K562 (cell line): ENCODE results near the gene NPB. TPM values are rescaled to one million over a fixed set of nuclear protein-coding genes. Genes with fewer than 3 reads are reported as not detected.

Source experiments
- BHLHE40 ChIP-seq: IDR thresholded peaks from 2 replicates; pipeline ENCODE4 v1.6.1; 2011; ENCODE audit warnings: low read length, improper control_type of control experiment
- CEBPG ChIP-seq, 3 experiments: fragments of 200-800 bp in 1 of 3; sonication (Bioruptor generic) in 1 of 3; sonication (generic) in 1 of 3; formaldehyde crosslinking in 1 of 3; IDR thresholded peaks in 2 of 3; conservative IDR thresholded peaks in 1 of 3; 2 replicates each; pipeline versions ENCODE4 v1.6.1 to v1.8.0; 2016 to 2022; ENCODE audit warnings: missing compliant biosample characterization in 2 of 3, missing genetic modification characterization in 2 of 3, mild to moderate bottlenecking in 1 of 3, missing genetic modification reagents in 1 of 3
- CHCHD3 ChIP-seq: fragments of 250-450 bp; sonication (Bioruptor Pico); IDR thresholded peaks from 2 replicates; pipeline ENCODE4 v2.1.2; 2022; ENCODE audit warnings: mild to moderate bottlenecking
- CTBP1 ChIP-seq: fragments of 450-650 bp; IDR thresholded peaks from 2 replicates; pipeline ENCODE4 v1.6.1; 2016; ENCODE audit warnings: borderline replicate concordance
- GABPA ChIP-seq: fragments of 200-800 bp; sonication (Bioruptor generic); conservative IDR thresholded peaks from 2 replicates; pipeline ENCODE4 v1.6.1; 2016; ENCODE audit warnings: low read depth, missing genetic modification characterization, missing compliant biosample characterization
- KLF16 ChIP-seq: IDR thresholded peaks from 2 replicates; pipeline ENCODE4 v1.6.1; 2016; ENCODE audit warnings: antibody characterized with exemption
- NRF1 ChIP-seq, 2 experiments: fragments of 450-650 bp; IDR thresholded peaks in 1 of 2; conservative IDR thresholded peaks in 1 of 2; 2 replicates each; pipeline ENCODE4 v1.6.1; 2014; ENCODE audit warnings: mild to moderate bottlenecking in 2 of 2
- RCOR1 ChIP-seq, 2 experiments: IDR thresholded peaks; 2 replicates each; pipeline ENCODE4 v1.6.1; 2012; ENCODE audit warnings: low read depth in 2 of 2, low read length in 2 of 2, borderline replicate concordance in 1 of 2, improper control_type of control experiment in 1 of 2
- SIX5 ChIP-seq, 2 experiments: IDR thresholded peaks; 2 replicates each; pipeline ENCODE4 v1.6.1; 2011; ENCODE audit warnings: low read length in 2 of 2, borderline replicate concordance in 1 of 2, low read depth in 1 of 2, mild to moderate bottlenecking in 1 of 2, moderate library complexity in 1 of 2; ENCODE audit not compliant: insufficient read depth in 1 of 2
- SOX6 ChIP-seq: fragments of 450-650 bp; IDR thresholded peaks from 2 replicates; pipeline ENCODE4 v1.6.1; 2014; ENCODE audit warnings: mild to moderate bottlenecking
- SRF ChIP-seq, 2 experiments: fragments of 250-450, 450-650 bp in 1 of 2; sonication (Bioruptor Pico) in 1 of 2; sonication (generic) in 1 of 2; formaldehyde crosslinking; IDR thresholded peaks; 2 replicates each; pipeline versions ENCODE4 v1.5.0 to v1.5.1; 2020 to 2022; ENCODE audit warnings: mild to moderate bottlenecking in 1 of 2, missing genetic modification reagents in 1 of 2
- SRSF3 ChIP-seq: fragments of 200-400 bp; formaldehyde crosslinking; IDR thresholded peaks from 2 replicates; pipeline ENCODE4 v1.6.1; 2016; ENCODE audit warnings: mild to moderate bottlenecking, low read length, moderate library complexity; ENCODE audit not compliant: insufficient read depth
- TFAM ChIP-seq: fragments of 250-450 bp; sonication (Bioruptor Pico); conservative IDR thresholded peaks from 2 replicates; pipeline ENCODE4 v1.5.0; 2021; ENCODE audit warnings: mild to moderate bottlenecking, moderate library complexity
- ZNF239 ChIP-seq: fragments of 250-450 bp; sonication (Bioruptor Pico); IDR thresholded peaks from 2 replicates; pipeline ENCODE4 v1.4.0; 2020; ENCODE audit warnings: mild to moderate bottlenecking
- ZNF253 ChIP-seq: fragments of 250-450 bp; sonication (Bioruptor Pico); conservative IDR thresholded peaks from 2 replicates; pipeline ENCODE4 v1.6.1; 2021; ENCODE audit warnings: mild to moderate bottlenecking
- polyA plus RNA-seq, 8 experiments: library from polyadenylated mRNA; depleted of rRNA in 4 of 8; stranded (reverse) in 5 of 8; unstranded in 3 of 8; fragments of >200 nt; fragmentation: Nextera tagmentation in 2 of 8; fragmentation: Illumina TruSeq in 1 of 8; extraction: Ambion mirVana in 2 of 8; extraction: Trizol in 1 of 8; gene quantifications; 2 replicates each; pipeline versions ENCODE4 v1.2.1 to v1.2.3, GENCODE V29; 2011 to 2014; ENCODE audit warnings: inconsistent platforms in 1 of 8, missing spikeins in 1 of 8
- total RNA-seq, 7 experiments: library from RNA; depleted of rRNA in 6 of 7; stranded (reverse); fragments of >200 nt in 6 of 7; fragmentation: Illumina TruSeq in 2 of 7; extraction: Trizol in 2 of 7; gene quantifications; 2 replicates each; pipeline versions ENCODE4 v1.2.1 to v1.2.3, GENCODE V29; 2011 to 2021; ENCODE audit warnings: low replicate concordance in 1 of 7
- TF ChIP-seq, protein P1 (sequence below): fragments of 200-800 bp; sonication (Bioruptor generic); IDR thresholded peaks from 2 replicates; pipeline ENCODE4 v1.6.1; 2016; ENCODE audit warnings: missing genetic modification characterization, missing compliant biosample characterization
- TF ChIP-seq, protein P2 (sequence below): fragments of 250-450 bp; sonication (Bioruptor Pico); IDR thresholded peaks from 2 replicates; pipeline ENCODE4 v1.8.0; 2021; ENCODE audit warnings: moderate library complexity, mild to moderate bottlenecking, inconsistent platforms
- TF ChIP-seq, protein P3 (sequence below): fragments of 450-650 bp; conservative IDR thresholded peaks from 2 replicates; pipeline ENCODE4 v1.6.1; 2016; ENCODE audit warnings: missing genetic modification characterization, low read depth, mild to moderate bottlenecking, missing compliant biosample characterization, moderate library complexity
- TF ChIP-seq, protein P4 (sequence below), 2 experiments: fragments of 450-650 bp; IDR thresholded peaks; 2 replicates each; pipeline ENCODE4 v1.6.1; 2016

NPB gene
- total and polyA plus RNA-seq, 9 of the 15 experiments (the other 6 are each of a cell fraction or from before 2014, with no cell fraction given): 0.03 to 0.61 (median 0.14) TPM; not detected in 2

DNA sequence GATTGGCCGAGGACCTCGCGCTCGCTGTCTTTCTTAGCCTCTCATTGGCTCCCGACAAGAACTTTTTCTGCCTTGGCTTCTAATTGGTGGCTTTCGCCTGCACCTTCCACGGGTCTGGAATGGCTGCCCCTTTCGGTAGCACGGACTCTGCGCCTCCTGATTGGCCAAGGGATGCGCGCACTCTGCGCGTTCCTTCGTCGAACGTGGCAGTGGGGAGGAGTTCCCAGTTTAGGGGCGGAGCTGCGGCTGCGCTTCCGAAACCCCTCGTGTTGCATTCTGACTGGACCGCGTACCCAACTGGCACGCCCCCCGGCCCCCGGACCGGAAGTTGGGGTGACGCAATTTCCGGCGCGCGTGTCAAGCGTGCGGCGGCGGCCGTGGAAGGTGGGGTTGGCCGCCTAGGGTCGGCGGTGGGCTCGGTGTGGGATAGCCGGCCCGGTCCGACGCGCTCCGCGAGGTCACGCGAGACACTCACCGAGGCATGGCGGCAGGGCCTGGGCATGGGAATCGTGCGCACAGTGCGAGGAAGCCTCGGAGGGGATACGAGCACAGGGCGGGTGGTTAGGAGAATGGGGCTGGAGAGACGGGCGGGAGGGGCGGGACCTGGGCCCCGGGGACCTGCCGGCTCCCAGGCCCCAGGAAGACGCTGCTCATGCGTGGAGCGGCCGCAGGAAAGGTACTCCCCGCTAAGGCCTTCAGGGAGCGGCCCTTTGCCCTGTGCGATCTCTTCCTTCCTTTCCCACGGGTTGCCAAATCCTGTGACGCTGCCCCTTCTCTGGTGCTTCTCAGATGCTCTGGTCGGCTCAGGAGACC, 41.1 kb upstream of the NPB start (continued):
- TF ChIP-seq, protein P1, sequence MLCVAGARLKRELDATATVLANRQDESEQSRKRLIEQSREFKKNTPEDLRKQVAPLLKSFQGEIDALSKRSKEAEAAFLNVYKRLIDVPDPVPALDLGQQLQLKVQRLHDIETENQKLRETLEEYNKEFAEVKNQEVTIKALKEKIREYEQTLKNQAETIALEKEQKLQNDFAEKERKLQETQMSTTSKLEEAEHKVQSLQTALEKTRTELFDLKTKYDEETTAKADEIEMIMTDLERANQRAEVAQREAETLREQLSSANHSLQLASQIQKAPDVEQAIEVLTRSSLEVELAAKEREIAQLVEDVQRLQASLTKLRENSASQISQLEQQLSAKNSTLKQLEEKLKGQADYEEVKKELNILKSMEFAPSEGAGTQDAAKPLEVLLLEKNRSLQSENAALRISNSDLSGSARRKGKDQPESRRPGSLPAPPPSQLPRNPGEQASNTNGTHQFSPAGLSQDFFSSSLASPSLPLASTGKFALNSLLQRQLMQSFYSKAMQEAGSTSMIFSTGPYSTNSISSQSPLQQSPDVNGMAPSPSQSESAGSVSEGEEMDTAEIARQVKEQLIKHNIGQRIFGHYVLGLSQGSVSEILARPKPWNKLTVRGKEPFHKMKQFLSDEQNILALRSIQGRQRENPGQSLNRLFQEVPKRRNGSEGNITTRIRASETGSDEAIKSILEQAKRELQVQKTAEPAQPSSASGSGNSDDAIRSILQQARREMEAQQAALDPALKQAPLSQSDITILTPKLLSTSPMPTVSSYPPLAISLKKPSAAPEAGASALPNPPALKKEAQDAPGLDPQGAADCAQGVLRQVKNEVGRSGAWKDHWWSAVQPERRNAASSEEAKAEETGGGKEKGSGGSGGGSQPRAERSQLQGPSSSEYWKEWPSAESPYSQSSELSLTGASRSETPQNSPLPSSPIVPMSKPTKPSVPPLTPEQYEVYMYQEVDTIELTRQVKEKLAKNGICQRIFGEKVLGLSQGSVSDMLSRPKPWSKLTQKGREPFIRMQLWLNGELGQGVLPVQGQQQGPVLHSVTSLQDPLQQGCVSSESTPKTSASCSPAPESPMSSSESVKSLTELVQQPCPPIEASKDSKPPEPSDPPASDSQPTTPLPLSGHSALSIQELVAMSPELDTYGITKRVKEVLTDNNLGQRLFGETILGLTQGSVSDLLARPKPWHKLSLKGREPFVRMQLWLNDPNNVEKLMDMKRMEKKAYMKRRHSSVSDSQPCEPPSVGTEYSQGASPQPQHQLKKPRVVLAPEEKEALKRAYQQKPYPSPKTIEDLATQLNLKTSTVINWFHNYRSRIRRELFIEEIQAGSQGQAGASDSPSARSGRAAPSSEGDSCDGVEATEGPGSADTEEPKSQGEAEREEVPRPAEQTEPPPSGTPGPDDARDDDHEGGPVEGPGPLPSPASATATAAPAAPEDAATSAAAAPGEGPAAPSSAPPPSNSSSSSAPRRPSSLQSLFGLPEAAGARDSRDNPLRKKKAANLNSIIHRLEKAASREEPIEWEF (CRISPR knock-in tag): peak; percentile 100
- TF ChIP-seq KLF16 (no peak), CEBPG (CRISPR knock-in tag; IDR thresholded peaks at IDR 0.05) (peak; percentile 97), CEBPG (tag; conservative IDR thresholded peaks at IDR 0.05 in 1 of 2, IDR thresholded peaks at IDR 0.05 in 1 of 2) (peak; percentile 98 to 100), SIX5 (IDR thresholded peaks at IDR 0.05; ENCODE audit: borderline replicate concordance in 1 of 2, insufficient read depth in 1 of 2, low read depth in 1 of 2, low read length in 2 of 2) (no peak; a peak in 1 of 4 replicates), ZNF253 (CRISPR knock-in tag) (no peak), SOX6 (no peak), TFAM (no peak), ZNF239 (CRISPR knock-in tag) (no peak; the same call in 1 of the 2 replicates), NRF1 (conservative IDR thresholded peaks at IDR 0.05 in 1 of 2, IDR thresholded peaks at IDR 0.05 in 1 of 2) (peak; percentile 97 to 98), GABPA (tag) (peak; percentile 100), RCOR1 (IDR thresholded peaks at IDR 0.05; ENCODE audit: borderline replicate concordance in 1 of 2, low read depth in 2 of 2, low read length in 2 of 2) (no peak), CTBP1 (peak; percentile 17; the same call in 1 of the 2 replicates), SRSF3 (no peak), BHLHE40 (peak; percentile 65), CHCHD3 (CRISPR knock-in tag) (no peak), SRF (CRISPR knock-in tag; IDR thresholded peaks at IDR 0.05) (peak; percentile 66 to 87; a peak in 1 of 4 replicates)
- TF ChIP-seq, protein P2, sequence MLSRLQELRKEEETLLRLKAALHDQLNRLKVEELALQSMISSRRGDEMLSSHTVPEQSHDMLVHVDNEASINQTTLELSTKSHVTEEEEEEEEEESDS (CRISPR knock-in tag): no peak
- TF ChIP-seq, protein P3, sequence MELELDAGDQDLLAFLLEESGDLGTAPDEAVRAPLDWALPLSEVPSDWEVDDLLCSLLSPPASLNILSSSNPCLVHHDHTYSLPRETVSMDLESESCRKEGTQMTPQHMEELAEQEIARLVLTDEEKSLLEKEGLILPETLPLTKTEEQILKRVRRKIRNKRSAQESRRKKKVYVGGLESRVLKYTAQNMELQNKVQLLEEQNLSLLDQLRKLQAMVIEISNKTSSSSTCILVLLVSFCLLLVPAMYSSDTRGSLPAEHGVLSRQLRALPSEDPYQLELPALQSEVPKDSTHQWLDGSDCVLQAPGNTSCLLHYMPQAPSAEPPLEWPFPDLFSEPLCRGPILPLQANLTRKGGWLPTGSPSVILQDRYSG (tag): peak; percentile 98
- TF ChIP-seq, protein P4, sequence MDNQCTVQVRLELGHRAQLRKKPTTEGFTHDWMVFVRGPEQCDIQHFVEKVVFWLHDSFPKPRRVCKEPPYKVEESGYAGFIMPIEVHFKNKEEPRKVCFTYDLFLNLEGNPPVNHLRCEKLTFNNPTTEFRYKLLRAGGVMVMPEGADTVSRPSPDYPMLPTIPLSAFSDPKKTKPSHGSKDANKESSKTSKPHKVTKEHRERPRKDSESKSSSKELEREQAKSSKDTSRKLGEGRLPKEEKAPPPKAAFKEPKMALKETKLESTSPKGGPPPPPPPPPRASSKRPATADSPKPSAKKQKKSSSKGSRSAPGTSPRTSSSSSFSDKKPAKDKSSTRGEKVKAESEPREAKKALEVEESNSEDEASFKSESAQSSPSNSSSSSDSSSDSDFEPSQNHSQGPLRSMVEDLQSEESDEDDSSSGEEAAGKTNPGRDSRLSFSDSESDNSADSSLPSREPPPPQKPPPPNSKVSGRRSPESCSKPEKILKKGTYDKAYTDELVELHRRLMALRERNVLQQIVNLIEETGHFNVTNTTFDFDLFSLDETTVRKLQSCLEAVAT (IDR thresholded peaks at IDR 0.05): peak in 1 of 2 experiments; percentile 100; a peak in 3 of 4 replicates
